ENCODE data around the gene PTPRH. TPM values are rescaled to one million over a fixed set of nuclear protein-coding genes. Genes with fewer than 3 reads are reported as not detected.

Gene PTPRH
- total and polyA plus RNA-seq, 9 of the 15 experiments (the other 6 are each of a cell fraction or from before 2014, with no cell fraction given), result 0.87 to 34.3 (median 22.7) TPM

DNA sequence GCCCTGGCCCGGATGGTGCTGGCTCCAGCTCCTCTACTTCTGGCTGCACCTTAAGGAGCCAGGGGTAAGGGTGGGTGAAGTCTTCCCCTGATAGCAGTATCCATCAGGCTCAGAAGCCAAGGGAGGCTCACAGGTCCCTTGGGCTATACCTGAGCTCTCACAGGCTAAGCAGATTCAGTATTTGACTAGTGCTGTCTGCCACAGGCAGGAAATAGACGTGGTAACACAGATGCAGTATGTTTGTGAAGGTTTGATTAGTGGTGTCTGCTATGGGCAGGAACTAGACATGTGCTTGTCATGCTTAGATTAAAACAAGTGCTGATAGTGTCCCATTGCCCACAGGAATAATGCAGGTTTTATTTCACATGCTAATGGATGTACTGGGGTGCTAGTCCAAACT, 33.2 kb downstream of the PTPRH start (continued):
- TF ChIP-seq, protein P1, sequence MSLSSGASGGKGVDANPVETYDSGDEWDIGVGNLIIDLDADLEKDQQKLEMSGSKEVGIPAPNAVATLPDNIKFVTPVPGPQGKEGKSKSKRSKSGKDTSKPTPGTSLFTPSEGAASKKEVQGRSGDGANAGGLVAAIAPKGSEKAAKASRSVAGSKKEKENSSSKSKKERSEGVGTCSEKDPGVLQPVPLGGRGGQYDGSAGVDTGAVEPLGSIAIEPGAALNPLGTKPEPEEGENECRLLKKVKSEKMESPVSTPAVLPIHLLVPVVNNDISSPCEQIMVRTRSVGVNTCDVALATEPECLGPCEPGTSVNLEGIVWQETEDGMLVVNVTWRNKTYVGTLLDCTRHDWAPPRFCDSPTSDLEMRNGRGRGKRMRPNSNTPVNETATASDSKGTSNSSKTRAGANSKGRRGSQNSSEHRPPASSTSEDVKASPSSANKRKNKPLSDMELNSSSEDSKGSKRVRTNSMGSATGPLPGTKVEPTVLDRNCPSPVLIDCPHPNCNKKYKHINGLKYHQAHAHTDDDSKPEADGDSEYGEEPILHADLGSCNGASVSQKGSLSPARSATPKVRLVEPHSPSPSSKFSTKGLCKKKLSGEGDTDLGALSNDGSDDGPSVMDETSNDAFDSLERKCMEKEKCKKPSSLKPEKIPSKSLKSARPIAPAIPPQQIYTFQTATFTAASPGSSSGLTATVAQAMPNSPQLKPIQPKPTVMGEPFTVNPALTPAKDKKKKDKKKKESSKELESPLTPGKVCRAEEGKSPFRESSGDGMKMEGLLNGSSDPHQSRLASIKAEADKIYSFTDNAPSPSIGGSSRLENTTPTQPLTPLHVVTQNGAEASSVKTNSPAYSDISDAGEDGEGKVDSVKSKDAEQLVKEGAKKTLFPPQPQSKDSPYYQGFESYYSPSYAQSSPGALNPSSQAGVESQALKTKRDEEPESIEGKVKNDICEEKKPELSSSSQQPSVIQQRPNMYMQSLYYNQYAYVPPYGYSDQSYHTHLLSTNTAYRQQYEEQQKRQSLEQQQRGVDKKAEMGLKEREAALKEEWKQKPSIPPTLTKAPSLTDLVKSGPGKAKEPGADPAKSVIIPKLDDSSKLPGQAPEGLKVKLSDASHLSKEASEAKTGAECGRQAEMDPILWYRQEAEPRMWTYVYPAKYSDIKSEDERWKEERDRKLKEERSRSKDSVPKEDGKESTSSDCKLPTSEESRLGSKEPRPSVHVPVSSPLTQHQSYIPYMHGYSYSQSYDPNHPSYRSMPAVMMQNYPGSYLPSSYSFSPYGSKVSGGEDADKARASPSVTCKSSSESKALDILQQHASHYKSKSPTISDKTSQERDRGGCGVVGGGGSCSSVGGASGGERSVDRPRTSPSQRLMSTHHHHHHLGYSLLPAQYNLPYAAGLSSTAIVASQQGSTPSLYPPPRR (CRISPR knock-in tag; IDR thresholded peaks at IDR 0.05; ENCODE audit: borderline replicate concordance), result no peak
- TF ChIP-seq NFXL1 (CRISPR knock-in tag; IDR thresholded peaks at IDR 0.05), result no peak
- peak; percentile 28; the same call in 1 of the 2 replicates for TF ChIP-seq ZNF263 (CRISPR knock-in tag; IDR thresholded peaks at IDR 0.05; ENCODE audit: borderline replicate concordance)
- TF ChIP-seq, protein P2, sequence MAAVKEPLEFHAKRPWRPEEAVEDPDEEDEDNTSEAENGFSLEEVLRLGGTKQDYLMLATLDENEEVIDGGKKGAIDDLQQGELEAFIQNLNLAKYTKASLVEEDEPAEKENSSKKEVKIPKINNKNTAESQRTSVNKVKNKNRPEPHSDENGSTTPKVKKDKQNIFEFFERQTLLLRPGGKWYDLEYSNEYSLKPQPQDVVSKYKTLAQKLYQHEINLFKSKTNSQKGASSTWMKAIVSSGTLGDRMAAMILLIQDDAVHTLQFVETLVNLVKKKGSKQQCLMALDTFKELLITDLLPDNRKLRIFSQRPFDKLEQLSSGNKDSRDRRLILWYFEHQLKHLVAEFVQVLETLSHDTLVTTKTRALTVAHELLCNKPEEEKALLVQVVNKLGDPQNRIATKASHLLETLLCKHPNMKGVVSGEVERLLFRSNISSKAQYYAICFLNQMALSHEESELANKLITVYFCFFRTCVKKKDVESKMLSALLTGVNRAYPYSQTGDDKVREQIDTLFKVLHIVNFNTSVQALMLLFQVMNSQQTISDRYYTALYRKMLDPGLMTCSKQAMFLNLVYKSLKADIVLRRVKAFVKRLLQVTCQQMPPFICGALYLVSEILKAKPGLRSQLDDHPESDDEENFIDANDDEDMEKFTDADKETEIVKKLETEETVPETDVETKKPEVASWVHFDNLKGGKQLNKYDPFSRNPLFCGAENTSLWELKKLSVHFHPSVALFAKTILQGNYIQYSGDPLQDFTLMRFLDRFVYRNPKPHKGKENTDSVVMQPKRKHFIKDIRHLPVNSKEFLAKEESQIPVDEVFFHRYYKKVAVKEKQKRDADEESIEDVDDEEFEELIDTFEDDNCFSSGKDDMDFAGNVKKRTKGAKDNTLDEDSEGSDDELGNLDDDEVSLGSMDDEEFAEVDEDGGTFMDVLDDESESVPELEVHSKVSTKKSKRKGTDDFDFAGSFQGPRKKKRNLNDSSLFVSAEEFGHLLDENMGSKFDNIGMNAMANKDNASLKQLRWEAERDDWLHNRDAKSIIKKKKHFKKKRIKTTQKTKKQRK (IDR thresholded peaks at IDR 0.05; ENCODE audit: borderline replicate concordance, low read depth, low read length), result no peak
- no peak for TF ChIP-seq CREBBP (IDR thresholded peaks at IDR 0.05; ENCODE audit: low read depth, low read length)
- no peak for TF ChIP-seq EZH2 (IDR thresholded peaks at IDR 0.05; ENCODE audit: borderline replicate concordance, low read depth, low read length)
- TF ChIP-seq FIP1L1 (IDR thresholded peaks at IDR 0.05; ENCODE audit: low read depth, low read length, poor library complexity, severe bottlenecking), result no peak
- no peak for TF ChIP-seq RFX7 (CRISPR knock-in tag; IDR thresholded peaks at IDR 0.05)
- no peak for TF ChIP-seq TBP (optimal IDR thresholded peaks at IDR 0.05; ENCODE audit: low read depth, low read length)
- TF ChIP-seq, protein P3, sequence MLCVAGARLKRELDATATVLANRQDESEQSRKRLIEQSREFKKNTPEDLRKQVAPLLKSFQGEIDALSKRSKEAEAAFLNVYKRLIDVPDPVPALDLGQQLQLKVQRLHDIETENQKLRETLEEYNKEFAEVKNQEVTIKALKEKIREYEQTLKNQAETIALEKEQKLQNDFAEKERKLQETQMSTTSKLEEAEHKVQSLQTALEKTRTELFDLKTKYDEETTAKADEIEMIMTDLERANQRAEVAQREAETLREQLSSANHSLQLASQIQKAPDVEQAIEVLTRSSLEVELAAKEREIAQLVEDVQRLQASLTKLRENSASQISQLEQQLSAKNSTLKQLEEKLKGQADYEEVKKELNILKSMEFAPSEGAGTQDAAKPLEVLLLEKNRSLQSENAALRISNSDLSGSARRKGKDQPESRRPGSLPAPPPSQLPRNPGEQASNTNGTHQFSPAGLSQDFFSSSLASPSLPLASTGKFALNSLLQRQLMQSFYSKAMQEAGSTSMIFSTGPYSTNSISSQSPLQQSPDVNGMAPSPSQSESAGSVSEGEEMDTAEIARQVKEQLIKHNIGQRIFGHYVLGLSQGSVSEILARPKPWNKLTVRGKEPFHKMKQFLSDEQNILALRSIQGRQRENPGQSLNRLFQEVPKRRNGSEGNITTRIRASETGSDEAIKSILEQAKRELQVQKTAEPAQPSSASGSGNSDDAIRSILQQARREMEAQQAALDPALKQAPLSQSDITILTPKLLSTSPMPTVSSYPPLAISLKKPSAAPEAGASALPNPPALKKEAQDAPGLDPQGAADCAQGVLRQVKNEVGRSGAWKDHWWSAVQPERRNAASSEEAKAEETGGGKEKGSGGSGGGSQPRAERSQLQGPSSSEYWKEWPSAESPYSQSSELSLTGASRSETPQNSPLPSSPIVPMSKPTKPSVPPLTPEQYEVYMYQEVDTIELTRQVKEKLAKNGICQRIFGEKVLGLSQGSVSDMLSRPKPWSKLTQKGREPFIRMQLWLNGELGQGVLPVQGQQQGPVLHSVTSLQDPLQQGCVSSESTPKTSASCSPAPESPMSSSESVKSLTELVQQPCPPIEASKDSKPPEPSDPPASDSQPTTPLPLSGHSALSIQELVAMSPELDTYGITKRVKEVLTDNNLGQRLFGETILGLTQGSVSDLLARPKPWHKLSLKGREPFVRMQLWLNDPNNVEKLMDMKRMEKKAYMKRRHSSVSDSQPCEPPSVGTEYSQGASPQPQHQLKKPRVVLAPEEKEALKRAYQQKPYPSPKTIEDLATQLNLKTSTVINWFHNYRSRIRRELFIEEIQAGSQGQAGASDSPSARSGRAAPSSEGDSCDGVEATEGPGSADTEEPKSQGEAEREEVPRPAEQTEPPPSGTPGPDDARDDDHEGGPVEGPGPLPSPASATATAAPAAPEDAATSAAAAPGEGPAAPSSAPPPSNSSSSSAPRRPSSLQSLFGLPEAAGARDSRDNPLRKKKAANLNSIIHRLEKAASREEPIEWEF (CRISPR knock-in tag; IDR thresholded peaks at IDR 0.05), result no peak
- TF ChIP-seq HNRNPH1 (optimal IDR thresholded peaks at IDR 0.05; ENCODE audit: low read depth, low read length), result no peak
- no peak for TF ChIP-seq ZKSCAN8 (CRISPR knock-in tag; IDR thresholded peaks at IDR 0.05)
- TF ChIP-seq, protein P4, sequence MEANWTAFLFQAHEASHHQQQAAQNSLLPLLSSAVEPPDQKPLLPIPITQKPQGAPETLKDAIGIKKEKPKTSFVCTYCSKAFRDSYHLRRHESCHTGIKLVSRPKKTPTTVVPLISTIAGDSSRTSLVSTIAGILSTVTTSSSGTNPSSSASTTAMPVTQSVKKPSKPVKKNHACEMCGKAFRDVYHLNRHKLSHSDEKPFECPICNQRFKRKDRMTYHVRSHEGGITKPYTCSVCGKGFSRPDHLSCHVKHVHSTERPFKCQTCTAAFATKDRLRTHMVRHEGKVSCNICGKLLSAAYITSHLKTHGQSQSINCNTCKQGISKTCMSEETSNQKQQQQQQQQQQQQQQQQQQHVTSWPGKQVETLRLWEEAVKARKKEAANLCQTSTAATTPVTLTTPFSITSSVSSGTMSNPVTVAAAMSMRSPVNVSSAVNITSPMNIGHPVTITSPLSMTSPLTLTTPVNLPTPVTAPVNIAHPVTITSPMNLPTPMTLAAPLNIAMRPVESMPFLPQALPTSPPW (CRISPR knock-in tag; IDR thresholded peaks at IDR 0.05), result no peak

Measured in K562 (cell line).